ENCODE results near the gene TNRC18. TPM values are rescaled to one million over a fixed set of nuclear protein-coding genes. Genes with fewer than 3 reads are reported as not detected.

Gene TNRC18
- total RNA-seq, 1 donor from 2014 or later = 57.2 TPM

DNA sequence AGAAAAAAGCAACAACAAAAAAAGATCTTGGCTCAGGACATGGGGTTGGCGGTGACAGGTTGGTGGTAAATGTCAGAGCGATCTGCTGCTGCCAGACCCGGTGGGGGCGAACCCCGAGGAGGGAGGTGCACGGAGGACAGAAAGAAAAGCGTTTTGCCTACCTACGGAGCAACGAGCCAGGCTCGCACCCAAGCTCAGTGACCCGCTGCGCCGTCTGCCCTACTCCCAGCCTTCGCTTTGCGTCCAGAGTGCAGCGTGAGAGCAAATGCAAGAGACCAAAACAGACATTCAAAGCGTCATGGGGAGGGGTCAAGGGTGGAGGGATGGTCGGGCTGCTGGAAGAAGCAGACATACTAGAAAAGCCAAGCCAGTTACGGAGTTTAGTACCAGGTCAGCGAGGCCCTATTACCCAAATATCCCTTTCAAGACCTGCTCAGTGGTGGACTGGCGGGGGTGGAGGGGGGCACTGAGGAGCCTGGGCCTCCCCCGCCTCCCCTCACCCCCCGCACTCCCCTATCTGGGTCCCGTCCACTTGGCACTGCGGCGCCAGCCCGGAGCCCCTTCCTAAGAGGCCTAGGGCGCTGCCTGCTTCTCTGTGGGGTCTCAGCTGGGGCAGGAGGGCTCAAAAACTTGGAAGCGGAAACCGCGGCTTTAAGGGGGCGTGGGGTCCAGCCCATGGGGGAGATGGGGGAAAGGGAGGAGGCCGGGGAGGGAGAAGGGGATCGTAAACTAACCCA is 74.0 kb downstream of the TNRC18 start:
- peaks cover 64% of the 10 kb centered on the region for H3K36me3 Mint-ChIP-seq (ENCODE audit: low read depth)
- peaks cover 3% of the 10 kb centered on the region for H3K4me1 Mint-ChIP-seq
- POLR2A ChIA-PET = no interaction called here
- TF ChIP-seq, protein P1, sequence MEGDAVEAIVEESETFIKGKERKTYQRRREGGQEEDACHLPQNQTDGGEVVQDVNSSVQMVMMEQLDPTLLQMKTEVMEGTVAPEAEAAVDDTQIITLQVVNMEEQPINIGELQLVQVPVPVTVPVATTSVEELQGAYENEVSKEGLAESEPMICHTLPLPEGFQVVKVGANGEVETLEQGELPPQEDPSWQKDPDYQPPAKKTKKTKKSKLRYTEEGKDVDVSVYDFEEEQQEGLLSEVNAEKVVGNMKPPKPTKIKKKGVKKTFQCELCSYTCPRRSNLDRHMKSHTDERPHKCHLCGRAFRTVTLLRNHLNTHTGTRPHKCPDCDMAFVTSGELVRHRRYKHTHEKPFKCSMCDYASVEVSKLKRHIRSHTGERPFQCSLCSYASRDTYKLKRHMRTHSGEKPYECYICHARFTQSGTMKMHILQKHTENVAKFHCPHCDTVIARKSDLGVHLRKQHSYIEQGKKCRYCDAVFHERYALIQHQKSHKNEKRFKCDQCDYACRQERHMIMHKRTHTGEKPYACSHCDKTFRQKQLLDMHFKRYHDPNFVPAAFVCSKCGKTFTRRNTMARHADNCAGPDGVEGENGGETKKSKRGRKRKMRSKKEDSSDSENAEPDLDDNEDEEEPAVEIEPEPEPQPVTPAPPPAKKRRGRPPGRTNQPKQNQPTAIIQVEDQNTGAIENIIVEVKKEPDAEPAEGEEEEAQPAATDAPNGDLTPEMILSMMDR (IDR thresholded peaks at IDR 0.05) = no peak
- ATAC-seq (ENCODE audit: low read depth) = no peak
- intact Hi-C loops (cut with micrococcal nuclease) = no loop called here
- H3K9me3 Mint-ChIP-seq = peaks cover 3% of the 10 kb centered on the region
- DNase-seq = no peak
- no peak overlapping the region for H3K4me3 Mint-ChIP-seq
- CTCF ChIA-PET = no interaction called here
- H3K27ac Mint-ChIP-seq = no peak overlapping the region
- no peaks in the 10 kb centered on the region for H3K27me3 Mint-ChIP-seq

DNA sequence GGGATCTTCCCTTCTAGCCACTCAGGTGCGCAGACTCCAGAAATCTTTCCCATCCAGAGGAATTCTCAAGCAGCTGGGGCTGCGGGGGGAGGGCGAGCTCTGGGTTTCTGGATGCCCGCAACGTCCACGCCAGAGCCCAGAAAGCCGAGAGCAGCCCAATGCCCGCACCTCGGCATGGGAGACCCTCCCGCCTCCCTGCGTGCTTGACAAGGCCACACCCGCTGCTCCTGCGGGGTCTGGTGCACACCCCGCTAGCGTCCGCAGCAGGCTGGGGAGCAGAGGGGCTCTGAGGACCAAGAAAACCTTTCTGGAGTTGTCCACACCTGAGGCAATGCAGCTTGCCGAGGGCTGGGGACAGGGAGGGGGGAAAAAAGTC is 74.6 kb downstream of the TNRC18 start:
- Mint-ChIP-seq H3K36me3 (ENCODE audit: low read depth) (peaks cover 65% of the 10 kb centered on the region), H3K27me3 (no peaks in the 10 kb centered on the region), H3K4me1 (no peaks in the 10 kb centered on the region), H3K27ac (no peak overlapping the region), H3K4me3 (no peak overlapping the region), H3K9me3 (peaks cover 4% of the 10 kb centered on the region)
- ChIA-PET CTCF (no interaction called here), POLR2A (no interaction called here)
- intact Hi-C loops (cut with micrococcal nuclease) = no loop called here
- TF ChIP-seq, protein P1 (IDR thresholded peaks at IDR 0.05) = no peak
- DNase-seq (no peak), ATAC-seq (ENCODE audit: low read depth) (no peak)

DNA sequence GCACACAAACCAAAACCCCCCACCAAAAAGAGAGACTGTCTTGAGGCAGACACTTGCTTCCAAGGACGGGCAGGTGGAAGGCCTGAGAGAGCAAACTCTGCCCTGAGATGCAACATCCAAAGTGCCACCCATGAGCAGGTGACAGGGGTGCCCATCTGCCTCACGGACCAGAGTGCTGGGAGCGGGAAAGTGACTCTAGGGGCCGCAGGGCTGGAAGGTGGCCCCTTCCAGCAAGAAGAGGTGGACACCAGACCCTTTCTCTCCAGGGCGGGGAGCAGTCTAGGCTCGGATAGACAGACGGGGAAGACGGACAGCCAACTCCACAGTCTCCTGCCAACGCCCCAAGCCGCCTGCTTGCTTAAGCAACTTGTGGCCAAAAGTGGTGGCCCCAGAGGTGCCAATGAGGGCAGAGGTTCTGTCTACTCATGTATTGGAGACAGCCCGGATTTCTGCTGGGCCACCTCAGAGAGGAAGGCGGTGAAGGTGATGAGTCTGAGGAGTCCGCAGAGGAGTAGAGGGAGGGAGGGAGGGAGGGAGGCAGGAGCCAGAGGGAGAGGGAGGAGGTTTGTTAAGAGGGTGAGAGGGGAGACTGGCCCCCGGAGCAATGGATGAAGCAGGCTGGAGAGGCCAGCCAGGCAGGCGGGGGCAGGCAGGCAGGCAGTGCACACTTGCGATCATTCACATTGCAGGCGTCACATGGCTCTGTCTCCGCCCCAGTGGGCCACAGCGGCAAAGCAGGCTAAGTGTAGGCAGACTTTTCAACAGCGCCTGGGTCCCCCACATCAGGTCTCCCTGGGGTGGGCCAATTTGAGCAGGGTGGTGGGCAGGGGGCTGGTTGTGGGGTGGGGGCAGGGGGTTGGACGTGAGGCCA is 75.3 kb downstream of the TNRC18 start:
- H3K27ac Mint-ChIP-seq = no peak overlapping the region
- CTCF ChIA-PET = no interaction called here
- no peak overlapping the region for H3K4me3 Mint-ChIP-seq
- TF ChIP-seq, protein P1 (IDR thresholded peaks at IDR 0.05) = no peak
- POLR2A ChIA-PET = no interaction called here
- DNase-seq (no peak), ATAC-seq (ENCODE audit: low read depth) (no peak)
- H3K27me3 Mint-ChIP-seq = no peaks in the 10 kb centered on the region
- intact Hi-C loops (cut with micrococcal nuclease) = no loop called here
- H3K9me3 Mint-ChIP-seq = peaks cover 8% of the 10 kb centered on the region
- H3K36me3 Mint-ChIP-seq (ENCODE audit: low read depth) = peaks cover 65% of the 10 kb centered on the region
- H3K4me1 Mint-ChIP-seq = no peaks in the 10 kb centered on the region

DNA sequence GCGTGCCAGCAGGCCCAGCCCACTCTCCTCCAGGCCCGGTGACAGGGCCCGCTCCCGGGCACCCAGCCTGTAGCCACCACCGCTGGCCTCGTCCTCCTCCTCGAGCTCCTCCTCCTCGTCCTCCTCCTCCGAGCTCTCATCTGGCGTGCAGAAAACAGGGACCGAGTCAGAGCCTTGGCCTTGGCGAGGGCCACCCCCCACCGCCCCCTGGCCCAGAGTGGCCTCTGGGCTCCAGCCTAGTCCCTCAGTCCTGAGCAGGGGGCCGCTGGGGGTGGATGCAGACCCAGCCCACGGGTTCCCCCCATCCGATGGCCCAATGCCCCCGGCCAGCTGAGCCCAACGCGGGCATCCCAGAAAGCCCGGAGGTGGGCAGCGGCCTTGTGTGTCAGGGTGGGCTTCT is 78.0 kb downstream of the TNRC18 start:
- DNase-seq (no peak), ATAC-seq (ENCODE audit: low read depth) (no peak)
- TF ChIP-seq, protein P1 (IDR thresholded peaks at IDR 0.05) = no peak
- H3K9me3 Mint-ChIP-seq = peaks cover 16% of the 10 kb centered on the region
- no peaks in the 10 kb centered on the region for H3K27me3 Mint-ChIP-seq
- no peak overlapping the region for H3K4me3 Mint-ChIP-seq
- ChIA-PET CTCF (no interaction called here), POLR2A (no interaction called here)
- no peaks in the 10 kb centered on the region for H3K4me1 Mint-ChIP-seq
- no peak overlapping the region for H3K27ac Mint-ChIP-seq
- intact Hi-C loops (cut with micrococcal nuclease) = no loop called here
- peaks cover 66% of the 10 kb centered on the region for H3K36me3 Mint-ChIP-seq (ENCODE audit: low read depth)

DNA sequence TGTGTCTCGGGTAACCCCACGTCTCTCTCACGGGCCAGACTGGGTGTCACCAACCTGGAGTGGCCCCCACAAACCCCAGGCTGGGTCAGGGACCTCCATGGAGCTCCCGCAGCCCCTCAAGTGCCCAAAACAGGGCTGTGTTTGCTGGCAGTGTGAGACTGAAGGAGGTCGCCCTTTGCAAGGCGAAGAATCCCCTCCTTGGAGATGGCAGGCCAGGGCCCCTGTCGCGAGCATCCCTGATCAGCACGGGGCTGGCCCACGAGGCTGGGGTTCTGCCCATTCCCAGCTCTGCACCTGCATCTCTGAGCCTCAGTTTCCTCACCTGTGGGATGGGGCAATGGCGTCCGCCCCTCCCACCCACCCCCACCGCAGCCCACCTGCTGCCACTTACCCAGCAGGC is 78.5 kb downstream of the TNRC18 start:
- ChIA-PET CTCF (no interaction called here), POLR2A (no interaction called here)
- Mint-ChIP-seq H3K27ac (no peak overlapping the region), H3K4me1 (no peaks in the 10 kb centered on the region), H3K9me3 (peaks cover 16% of the 10 kb centered on the region), H3K27me3 (no peaks in the 10 kb centered on the region), H3K36me3 (ENCODE audit: low read depth) (peaks cover 67% of the 10 kb centered on the region), H3K4me3 (no peak overlapping the region)
- ATAC-seq (ENCODE audit: low read depth) = no peak
- intact Hi-C loops (cut with micrococcal nuclease) = no loop called here
- no peak for DNase-seq
- TF ChIP-seq, protein P1 (IDR thresholded peaks at IDR 0.05) = no peak

All from activated B cell treated with CpG ODN at 0.5 μM for 24 hours (primary cell).